Measurements from ENCODE around the gene MIS12.

MIS12 gene

DNA sequence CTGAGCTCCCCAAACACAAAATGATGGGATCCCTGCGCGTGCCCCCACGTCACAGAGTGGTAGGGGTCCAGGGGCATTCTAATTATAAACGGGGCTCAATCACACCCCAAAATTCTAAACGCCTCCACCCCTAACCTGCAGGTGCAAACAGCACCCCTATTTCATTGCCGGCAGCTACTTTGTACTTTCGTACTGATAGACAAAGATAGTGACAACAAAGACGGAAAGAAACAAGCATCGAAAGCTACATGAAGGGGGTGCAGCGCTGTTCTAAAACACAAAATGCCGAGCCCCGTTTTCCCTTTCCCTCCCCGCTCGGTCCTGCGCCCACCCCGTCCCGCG, 13.9 kb downstream of the MIS12 start:
- no peak overlapping the region for H3K4ac ChIP-seq (ENCODE audit: low read depth, low read length)
- no CpG with 5 or more reads among the region's 18 CpGs for WGBS (ENCODE audit: extremely low coverage, insufficient coverage, insufficient read length)
- no peak for DNase-seq
- no peak overlapping the region for H2BK12ac ChIP-seq (ENCODE audit: low read length)
- H3K27ac ChIP-seq (ENCODE audit: low read depth, low read length) = no peak overlapping the region
- peak overlapping the region; percentile 75 for H2AFZ ChIP-seq (ENCODE audit: insufficient read depth, low read length, poor library complexity)
- no peak overlapping the region for H3K23ac ChIP-seq (ENCODE audit: low read length)
- H4K91ac ChIP-seq (ENCODE audit: low read depth, low read length) = no peak overlapping the region
- H2BK5ac ChIP-seq (ENCODE audit: low read depth, low read length, poor library complexity) = no peak overlapping the region
- H3K79me1 ChIP-seq (ENCODE audit: low read length) = peaks cover 2% of the 10 kb centered on the region
- H4K12ac ChIP-seq (ENCODE audit: low read depth, low read length) = no peak overlapping the region
- peak overlapping the region; percentile 37 for H3K14ac ChIP-seq (ENCODE audit: low read length)
- H4K8ac ChIP-seq (ENCODE audit: low read depth, low read length) = peak overlapping the region; percentile 58
- peaks cover 0 to 12% of the 10 kb centered on the region in 2 experiments for H3K4me1 ChIP-seq (ENCODE audit: control insufficient read depth in 1 of 2, insufficient read depth in 2 of 2, low read length in 2 of 2)
- peak overlapping the region; percentile 77 for H3K4me3 ChIP-seq (ENCODE audit: low read depth, low read length)
- no peak overlapping the region for H3K18ac ChIP-seq (ENCODE audit: low read length)
- no peaks in the 10 kb centered on the region for H3K36me3 ChIP-seq (ENCODE audit: control insufficient read depth in 1 of 2, insufficient read depth in 2 of 2, low read length in 2 of 2)
- peaks cover 11% of the 10 kb centered on the region for H3K27me3 ChIP-seq (ENCODE audit: insufficient read depth, low read length)
- no peak overlapping the region for H2BK120ac ChIP-seq (ENCODE audit: insufficient read depth, low read length, poor library complexity)
- H3K79me2 ChIP-seq (ENCODE audit: control insufficient read depth, insufficient read depth, low read length, poor library complexity) = no peaks in the 10 kb centered on the region
- no peaks in the 10 kb centered on the region for H3K9me3 ChIP-seq (ENCODE audit: insufficient read depth, low read depth, low read length)
- no peak overlapping the region for H3K9ac ChIP-seq (ENCODE audit: low read length)
- no peak overlapping the region for H2AK5ac ChIP-seq (ENCODE audit: low read length)
- peak overlapping the region; percentile 94 for H3K4me2 ChIP-seq (ENCODE audit: low read length)

GRCh38 chr17:5500589-5501391, 14.4 kb downstream of the MIS12 start:
- no peak overlapping the region for H3K27ac ChIP-seq (ENCODE audit: low read depth, low read length)
- no peaks in the 10 kb centered on the region for H3K9me3 ChIP-seq (ENCODE audit: insufficient read depth, low read depth, low read length)
- no peak overlapping the region for H3K4ac ChIP-seq (ENCODE audit: low read depth, low read length)
- no peak overlapping the region for H4K12ac ChIP-seq (ENCODE audit: low read depth, low read length)
- H2AK5ac ChIP-seq (ENCODE audit: low read length) = no peak overlapping the region
- H3K4me1 ChIP-seq (ENCODE audit: control insufficient read depth in 1 of 2, insufficient read depth in 2 of 2, low read length in 2 of 2) = peaks cover 0 to 12% of the 10 kb centered on the region in 2 experiments
- peaks cover 11% of the 10 kb centered on the region for H3K27me3 ChIP-seq (ENCODE audit: insufficient read depth, low read length)
- peak overlapping the region; percentile 30 for H2BK12ac ChIP-seq (ENCODE audit: low read length)
- no peaks in the 10 kb centered on the region for H3K36me3 ChIP-seq (ENCODE audit: control insufficient read depth in 1 of 2, insufficient read depth in 2 of 2, low read length in 2 of 2)
- H2AFZ ChIP-seq (ENCODE audit: insufficient read depth, low read length, poor library complexity) = peak overlapping the region; percentile 75
- H3K14ac ChIP-seq (ENCODE audit: low read length) = peak overlapping the region; percentile 37
- H3K79me2 ChIP-seq (ENCODE audit: control insufficient read depth, insufficient read depth, low read length, poor library complexity) = no peaks in the 10 kb centered on the region
- no peak overlapping the region for H3K9ac ChIP-seq (ENCODE audit: low read length)
- peak; percentile 49 to 79 for DNase-seq
- no peak overlapping the region for H3K23ac ChIP-seq (ENCODE audit: low read length)
- H3K79me1 ChIP-seq (ENCODE audit: low read length) = peaks cover 2% of the 10 kb centered on the region
- H4K91ac ChIP-seq (ENCODE audit: low read depth, low read length) = peak overlapping the region; percentile 22
- peak overlapping the region; percentile 31 for H2BK120ac ChIP-seq (ENCODE audit: insufficient read depth, low read length, poor library complexity)
- H4K8ac ChIP-seq (ENCODE audit: low read depth, low read length) = peak overlapping the region; percentile 58
- H3K4me2 ChIP-seq (ENCODE audit: low read length) = peak overlapping the region; percentile 94
- WGBS (ENCODE audit: extremely low coverage, insufficient coverage, insufficient read length) = no CpG with 5 or more reads among the region's 67 CpGs
- H3K18ac ChIP-seq (ENCODE audit: low read length) = no peak overlapping the region
- H2BK5ac ChIP-seq (ENCODE audit: low read depth, low read length, poor library complexity) = no peak overlapping the region
- peak overlapping the region; percentile 77 for H3K4me3 ChIP-seq (ENCODE audit: low read depth, low read length)

GRCh38 chr17:5501685-5502084, 15.3 kb downstream of the MIS12 start:
- Histone ChIP-seq H3K18ac (ENCODE audit: low read length) (no peak overlapping the region), H3K14ac (ENCODE audit: low read length) (no peak overlapping the region), H3K27me3 (ENCODE audit: insufficient read depth, low read length) (peaks cover 11% of the 10 kb centered on the region), H3K79me2 (ENCODE audit: control insufficient read depth, insufficient read depth, low read length, poor library complexity) (no peaks in the 10 kb centered on the region), H3K9me3 (ENCODE audit: insufficient read depth, low read depth, low read length) (no peaks in the 10 kb centered on the region), H2BK120ac (ENCODE audit: insufficient read depth, low read length, poor library complexity) (no peak overlapping the region), H4K12ac (ENCODE audit: low read depth, low read length) (no peak overlapping the region), H2AK5ac (ENCODE audit: low read length) (no peak overlapping the region), H3K79me1 (ENCODE audit: low read length) (peaks cover 2% of the 10 kb centered on the region), H3K23ac (ENCODE audit: low read length) (no peak overlapping the region), H4K91ac (ENCODE audit: low read depth, low read length) (no peak overlapping the region), H3K4me1 (ENCODE audit: control insufficient read depth in 1 of 2, insufficient read depth in 2 of 2, low read length in 2 of 2) (peaks cover 0 to 12% of the 10 kb centered on the region in 2 experiments), H2BK5ac (ENCODE audit: low read depth, low read length, poor library complexity) (no peak overlapping the region), H3K4me3 (ENCODE audit: low read depth, low read length) (no peak overlapping the region), H3K4ac (ENCODE audit: low read depth, low read length) (no peak overlapping the region), H3K9ac (ENCODE audit: low read length) (no peak overlapping the region), H2BK12ac (ENCODE audit: low read length) (peak overlapping the region; percentile 73), H4K8ac (ENCODE audit: low read depth, low read length) (no peak overlapping the region), H3K36me3 (ENCODE audit: control insufficient read depth in 1 of 2, insufficient read depth in 2 of 2, low read length in 2 of 2) (no peaks in the 10 kb centered on the region), H2AFZ (ENCODE audit: insufficient read depth, low read length, poor library complexity) (no peak overlapping the region), H3K27ac (ENCODE audit: low read depth, low read length) (no peak overlapping the region), H3K4me2 (ENCODE audit: low read length) (no peak overlapping the region)
- DNase-seq = no peak
- no CpG with 5 or more reads among the region's 8 CpGs for WGBS (ENCODE audit: extremely low coverage, insufficient coverage, insufficient read length)

DNA sequence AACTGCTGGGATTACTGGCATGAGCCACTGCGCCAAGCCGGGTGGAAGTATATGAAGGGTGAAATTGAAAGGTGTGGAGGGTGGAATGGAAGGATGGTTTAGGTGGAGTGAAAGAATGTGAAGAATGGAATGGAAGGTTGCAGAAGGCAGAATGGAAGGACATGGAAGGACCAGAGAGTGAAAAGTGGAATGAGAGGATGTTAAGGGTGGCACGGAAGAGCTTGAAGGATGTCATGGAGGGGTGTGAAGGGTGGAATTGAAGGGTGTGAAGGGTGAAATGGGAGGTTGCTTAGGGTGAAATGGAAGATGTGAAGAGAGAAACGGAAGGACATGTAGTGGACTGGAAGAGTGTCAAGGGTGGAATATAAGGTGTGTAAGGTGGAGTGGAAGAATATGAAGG, 16.2 kb downstream of the MIS12 start:
- 100% methylated on average over 2 of the region's 4 CpGs for WGBS (ENCODE audit: extremely low coverage, insufficient coverage, insufficient read length)
- H4K12ac ChIP-seq (ENCODE audit: low read depth, low read length) = no peak overlapping the region

More for the DNA sequence above, 16.2 kb downstream of the MIS12 start:
- Histone ChIP-seq H2BK12ac (ENCODE audit: low read length) (no peak overlapping the region), H2BK120ac (ENCODE audit: insufficient read depth, low read length, poor library complexity) (no peak overlapping the region), H3K79me2 (ENCODE audit: control insufficient read depth, insufficient read depth, low read length, poor library complexity) (no peaks in the 10 kb centered on the region), H3K4me3 (ENCODE audit: low read depth, low read length) (no peak overlapping the region), H3K27me3 (ENCODE audit: insufficient read depth, low read length) (peaks cover 11% of the 10 kb centered on the region), H3K36me3 (ENCODE audit: control insufficient read depth in 1 of 2, insufficient read depth in 2 of 2, low read length in 2 of 2) (no peaks in the 10 kb centered on the region), H3K79me1 (ENCODE audit: low read length) (peaks cover 2% of the 10 kb centered on the region), H4K91ac (ENCODE audit: low read depth, low read length) (no peak overlapping the region), H3K4ac (ENCODE audit: low read depth, low read length) (no peak overlapping the region), H3K23ac (ENCODE audit: low read length) (no peak overlapping the region), H2BK5ac (ENCODE audit: low read depth, low read length, poor library complexity) (no peak overlapping the region), H3K14ac (ENCODE audit: low read length) (no peak overlapping the region), H3K4me1 (ENCODE audit: control insufficient read depth in 1 of 2, insufficient read depth in 2 of 2, low read length in 2 of 2) (peaks cover 0 to 12% of the 10 kb centered on the region in 2 experiments), H3K4me2 (ENCODE audit: low read length) (no peak overlapping the region), H4K8ac (ENCODE audit: low read depth, low read length) (no peak overlapping the region), H2AK5ac (ENCODE audit: low read length) (peak overlapping the region; percentile 37), H3K9me3 (ENCODE audit: insufficient read depth, low read depth, low read length) (no peaks in the 10 kb centered on the region), H3K18ac (ENCODE audit: low read length) (no peak overlapping the region), H3K27ac (ENCODE audit: low read depth, low read length) (no peak overlapping the region), H3K9ac (ENCODE audit: low read length) (no peak overlapping the region), H2AFZ (ENCODE audit: insufficient read depth, low read length, poor library complexity) (no peak overlapping the region)
- DNase-seq = no peak
